PC-9 (cell line): ENCODE data around the gene DDX41. TPM values are rescaled to one million over a fixed set of nuclear protein-coding genes. Genes with fewer than 3 reads are reported as not detected.

Source experiments
- BruUV-seq: library from RNA; stranded (reverse); fragments of 400-500 nt; replicated peaks from 2 replicates; lab custom pipeline; 2021; lab: Mats Ljungman, UMichigan
- CTCF ChIA-PET: fragments of 300-600 bp; sonication (Branson Sonifier 250); formaldehyde crosslinking; loops from one replicate; lab custom pipeline; 2022; ENCODE audit warnings: antibody characterized with exemption; lab: Charles Lee
- POLR2A ChIA-PET: fragments of 300-600 bp; sonication (Branson Sonifier 250); formaldehyde crosslinking; loops from one replicate; lab custom pipeline; 2022; ENCODE audit warnings: antibody characterized with exemption; ENCODE audit not compliant: unreplicated experiment; lab: Charles Lee
- DNase-seq, 2 experiments: peaks; one replicate each; pipeline versions ENCODE4 v3.0.0 to v3.0.0-alpha.2; 2015 to 2022; ENCODE audit warnings: mixed read lengths in 1 of 2
- H2AFZ ChIP-seq: fragments of 200-600 bp; sonication (generic); 2 replicates; pipeline ENCODE4 v1.8.1; 2017; ENCODE audit warnings: antibody characterized with exemption
- H3F3A ChIP-seq: fragments of 200-600 bp; sonication (generic); 2 replicates; pipeline ENCODE4 v1.8.1; 2017; ENCODE audit warnings: antibody characterized with exemption, mild to moderate bottlenecking, low read depth; ENCODE audit not compliant: insufficient read depth
- H3K27ac ChIP-seq: fragments of 200-600 bp; sonication (generic); 2 replicates; pipeline ENCODE4 v1.6.1; 2016; ENCODE audit warnings: mixed run types
- H3K27me3 ChIP-seq: fragments of 200-600 bp; sonication (generic); 2 replicates; pipeline ENCODE4 v1.6.1; 2016; ENCODE audit warnings: low read depth, mixed run types; ENCODE audit not compliant: insufficient read depth
- H3K36me3 ChIP-seq: fragments of 200-600 bp; sonication (generic); 2 replicates; pipeline ENCODE4 v1.6.1; 2016; ENCODE audit warnings: low read depth, mixed run types
- H3K4me1 ChIP-seq: fragments of 200-600 bp; sonication (generic); replicated peaks from 2 replicates; pipeline ENCODE4 v1.6.1; 2016; ENCODE audit warnings: mixed run types; ENCODE audit not compliant: insufficient read depth
- H3K4me2 ChIP-seq: fragments of 200-600 bp; sonication (generic); 2 replicates; pipeline ENCODE4 v1.6.1; 2017; ENCODE audit warnings: mixed run types
- H3K4me3 ChIP-seq: fragments of 200-600 bp; sonication (generic); 2 replicates; pipeline ENCODE4 v1.6.1; 2016; ENCODE audit warnings: mixed run types
- H3K79me2 ChIP-seq: fragments of 200-600 bp; sonication (generic); 2 replicates; pipeline ENCODE4 v1.6.1; 2017; ENCODE audit warnings: low read depth, mixed run types
- H3K9me2 ChIP-seq: fragments of 200-600 bp; sonication (generic); 2 replicates; pipeline ENCODE4 v1.8.1; 2017; ENCODE audit warnings: mild to moderate bottlenecking; ENCODE audit not compliant: insufficient read depth
- H3K9me3 ChIP-seq: fragments of 200-600 bp; sonication (generic); 2 replicates; pipeline ENCODE4 v1.8.1; 2016; ENCODE audit warnings: low read depth; ENCODE audit not compliant: insufficient read depth
- H4K20me1 ChIP-seq: fragments of 200-600 bp; sonication (generic); 2 replicates; pipeline ENCODE4 v1.8.1; 2017; ENCODE audit not compliant: insufficient read depth
- EZH2 ChIP-seq: fragments of 200-600 bp; sonication (generic); IDR thresholded peaks from 2 replicates; pipeline ENCODE4 v1.8.0; 2017; ENCODE audit warnings: antibody characterized with exemption, low read depth
- intact Hi-C: fragments of 100-400 bp; cut with micrococcal nuclease; formaldehyde crosslinking; loops from one replicate; pipeline ENCODE4 v1.10.0; 2022; ENCODE audit not compliant: unreplicated experiment
- total RNA-seq: library from RNA; stranded (reverse); gene quantifications from 2 replicates; pipeline ENCODE4 v1.2.3, GENCODE V29; 2021
- TF ChIP-seq, protein P1 (sequence below): fragments of 200-600 bp; sonication (generic); conservative IDR thresholded peaks from 2 replicates; pipeline ENCODE4 v1.6.1; 2017; ENCODE audit warnings: mixed run types, antibody characterized with exemption, mild to moderate bottlenecking, moderate library complexity

Gene DDX41
- total RNA-seq, 1 experiment from 2014 or later, result 93.1 TPM

DNA sequence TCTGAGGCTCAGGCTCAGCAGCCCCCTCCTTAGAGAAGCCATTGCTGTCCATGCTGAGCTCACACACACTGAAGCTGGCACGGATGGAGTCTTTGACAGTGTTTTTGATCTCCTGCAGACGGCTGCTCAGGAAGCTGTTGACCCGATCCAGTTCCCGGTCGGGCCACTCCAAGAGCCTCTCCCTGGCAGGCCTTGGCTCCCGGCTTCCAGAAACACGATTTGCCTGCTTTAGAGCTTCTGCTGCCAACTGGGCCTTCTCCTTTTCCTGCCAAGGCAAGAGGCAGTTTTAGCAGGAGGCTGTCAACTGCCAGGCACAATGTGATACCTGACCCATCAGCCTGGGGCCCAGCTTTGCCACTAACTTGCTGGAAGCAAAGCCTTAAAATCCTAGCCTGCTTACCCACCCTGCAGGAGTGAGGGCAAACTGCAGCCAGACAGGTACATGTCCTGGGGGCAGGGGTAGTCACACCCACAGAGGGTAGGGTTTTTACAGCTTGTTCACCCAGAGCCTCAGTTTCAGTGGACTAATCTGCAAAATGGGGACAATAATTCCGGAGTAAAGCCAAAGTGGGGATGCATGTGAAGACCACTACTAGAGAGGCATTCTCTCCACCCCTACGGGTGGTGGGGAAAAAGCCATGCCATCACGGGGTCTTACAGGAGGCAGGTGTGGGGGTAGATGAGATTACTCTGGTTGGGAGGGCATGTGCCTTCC, 8.3 kb upstream of the DDX41 start:
- TF ChIP-seq, protein P1, sequence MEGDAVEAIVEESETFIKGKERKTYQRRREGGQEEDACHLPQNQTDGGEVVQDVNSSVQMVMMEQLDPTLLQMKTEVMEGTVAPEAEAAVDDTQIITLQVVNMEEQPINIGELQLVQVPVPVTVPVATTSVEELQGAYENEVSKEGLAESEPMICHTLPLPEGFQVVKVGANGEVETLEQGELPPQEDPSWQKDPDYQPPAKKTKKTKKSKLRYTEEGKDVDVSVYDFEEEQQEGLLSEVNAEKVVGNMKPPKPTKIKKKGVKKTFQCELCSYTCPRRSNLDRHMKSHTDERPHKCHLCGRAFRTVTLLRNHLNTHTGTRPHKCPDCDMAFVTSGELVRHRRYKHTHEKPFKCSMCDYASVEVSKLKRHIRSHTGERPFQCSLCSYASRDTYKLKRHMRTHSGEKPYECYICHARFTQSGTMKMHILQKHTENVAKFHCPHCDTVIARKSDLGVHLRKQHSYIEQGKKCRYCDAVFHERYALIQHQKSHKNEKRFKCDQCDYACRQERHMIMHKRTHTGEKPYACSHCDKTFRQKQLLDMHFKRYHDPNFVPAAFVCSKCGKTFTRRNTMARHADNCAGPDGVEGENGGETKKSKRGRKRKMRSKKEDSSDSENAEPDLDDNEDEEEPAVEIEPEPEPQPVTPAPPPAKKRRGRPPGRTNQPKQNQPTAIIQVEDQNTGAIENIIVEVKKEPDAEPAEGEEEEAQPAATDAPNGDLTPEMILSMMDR, result no peak
- no peak for TF ChIP-seq EZH2
- H3K4me2 ChIP-seq, result no peak overlapping the region
- CTCF ChIA-PET, result no interaction called here
- H3K4me1 ChIP-seq, result no peaks in the 10 kb centered on the region
- intact Hi-C loops, result no loop called here
- 0 out of 2 replicates have a peak, but pooled peaks cover 5% of the 10 kb centered on the region for H3K36me3 ChIP-seq
- no peak overlapping the region for H3K4me3 ChIP-seq
- H2AFZ ChIP-seq, result no peak overlapping the region
- no peaks in the 10 kb centered on the region for H3K27me3 ChIP-seq
- H3F3A ChIP-seq, result no peaks in the 10 kb centered on the region
- POLR2A ChIA-PET, result no interaction called here
- H3K79me2 ChIP-seq, result no peaks in the 10 kb centered on the region
- no peaks in the 10 kb centered on the region for H3K9me3 ChIP-seq
- H3K27ac ChIP-seq, result no peak overlapping the region
- no TSS peak for BruUV-seq
- DNase-seq, result no peak
- H4K20me1 ChIP-seq, result no peaks in the 10 kb centered on the region
- no peaks in the 10 kb centered on the region for H3K9me2 ChIP-seq

DNA sequence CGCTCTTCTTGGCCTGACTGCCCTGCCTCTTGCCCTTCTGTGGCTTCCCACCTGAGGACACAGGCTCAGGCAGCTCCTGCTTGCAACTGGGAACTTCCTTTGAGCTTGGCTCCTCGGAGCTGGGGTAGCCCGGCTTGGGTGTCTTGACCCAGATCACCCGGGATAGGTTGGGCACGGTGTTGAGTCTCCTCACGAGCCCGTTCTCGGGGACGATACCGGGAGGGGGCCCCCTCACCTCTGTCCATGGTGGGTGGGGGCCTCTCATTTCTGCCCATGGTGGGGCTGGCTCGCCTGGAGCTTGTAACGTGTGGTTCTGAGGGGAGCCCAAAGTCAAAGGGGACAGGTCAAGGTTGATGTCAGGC, 7.8 kb upstream of the DDX41 start:
- H4K20me1 ChIP-seq, result no peaks in the 10 kb centered on the region
- peaks cover 5% of the 10 kb centered on the region; the same call in 1 of the 2 replicates for H3K36me3 ChIP-seq
- H3K27ac ChIP-seq, result no peak overlapping the region
- no peaks in the 10 kb centered on the region for H3K27me3 ChIP-seq
- H2AFZ ChIP-seq, result no peak overlapping the region
- no peaks in the 10 kb centered on the region for H3K9me2 ChIP-seq
- H3F3A ChIP-seq, result peaks cover under 1% of the 10 kb centered on the region; the same call in 1 of the 2 replicates
- POLR2A ChIA-PET, result no interaction called here
- DNase-seq, result no peak
- H3K4me1 ChIP-seq, result 0 out of 2 replicates have a peak, but pooled peaks cover 1% of the 10 kb centered on the region
- intact Hi-C loops, result no loop called here
- 0 out of 2 replicates have a peak, but pooled peaks cover 3% of the 10 kb centered on the region for H3K79me2 ChIP-seq
- H3K4me3 ChIP-seq, result no peak overlapping the region
- TF ChIP-seq, protein P1, result no peak
- no peak for TF ChIP-seq EZH2
- CTCF ChIA-PET, result interaction anchor here (0.7 kb wide), 1 partner anchor 13 kb away, joined by 3 read pairs; no protein-coding TSS in a partner anchor
- H3K9me3 ChIP-seq, result no peaks in the 10 kb centered on the region
- H3K4me2 ChIP-seq, result no peak overlapping the region
- no TSS peak for BruUV-seq

DNA sequence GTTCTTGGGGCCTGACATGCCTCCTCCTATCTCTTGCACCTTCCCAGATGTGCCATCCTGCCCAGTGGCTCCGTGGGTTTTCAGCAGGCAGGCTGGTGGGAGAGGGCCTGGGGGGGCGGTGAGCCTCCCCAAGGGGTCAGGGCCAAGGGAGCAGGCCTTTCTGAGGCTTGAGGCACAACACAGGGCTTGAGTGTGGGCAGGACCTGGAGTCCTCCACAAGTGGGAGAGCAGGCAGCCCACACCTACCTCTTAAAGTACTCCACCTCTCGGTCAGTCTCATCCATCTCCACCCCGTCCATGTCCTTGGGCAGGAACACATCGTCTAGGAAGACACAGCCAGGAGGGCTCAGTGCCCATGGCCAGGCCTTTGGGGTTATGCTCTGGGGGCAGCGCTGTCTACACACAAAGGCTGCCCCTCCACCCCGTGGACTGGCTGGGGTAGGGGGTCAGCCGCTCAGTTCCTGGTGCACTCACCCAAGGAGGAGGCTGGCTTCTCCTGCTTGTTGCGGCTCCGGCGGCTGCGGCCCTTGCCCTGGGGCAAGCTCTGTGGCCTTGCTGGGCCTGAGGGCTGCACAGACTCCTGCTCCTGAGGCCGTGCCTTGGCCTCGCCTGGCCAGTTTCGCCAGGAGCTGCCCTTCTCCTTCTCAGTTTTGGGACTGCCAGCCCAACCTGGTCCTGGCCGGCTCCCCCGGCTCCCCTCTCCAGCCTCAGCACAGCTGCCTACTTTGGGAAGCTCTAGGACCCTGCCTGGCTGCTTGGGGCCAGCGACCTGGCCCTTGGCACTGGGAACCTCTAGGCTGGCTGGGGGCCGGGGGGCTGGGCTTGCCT, 7.2 kb upstream of the DDX41 start:
- TF ChIP-seq, protein P1, result no peak
- TF ChIP-seq EZH2, result no peak
- no peak for DNase-seq
- Histone ChIP-seq H2AFZ (no peak overlapping the region), H3F3A (peaks cover 6% of the 10 kb centered on the region; the same call in 1 of the 2 replicates), H3K27ac (no peak overlapping the region), H3K4me1 (peaks cover 7% of the 10 kb centered on the region), H3K79me2 (0 out of 2 replicates have a peak, but pooled peaks cover 9% of the 10 kb centered on the region), H3K4me2 (no peak overlapping the region), H4K20me1 (no peaks in the 10 kb centered on the region), H3K9me2 (no peaks in the 10 kb centered on the region), H3K4me3 (no peak overlapping the region), H3K9me3 (no peaks in the 10 kb centered on the region), H3K36me3 (peaks cover 5% of the 10 kb centered on the region; the same call in 1 of the 2 replicates), H3K27me3 (no peaks in the 10 kb centered on the region)
- ChIA-PET CTCF (interaction anchor here (0.7 kb wide), 1 partner anchor 14 kb away, joined by 3 read pairs; no protein-coding TSS in a partner anchor), POLR2A (no interaction called here)
- intact Hi-C loops, result no loop called here
- no TSS peak for BruUV-seq
